Activated B cell treated with CpG ODN at 0.5 μM for 24 hours (primary cell): ENCODE measurements around the gene NKTR. TPM values are rescaled to one million over a fixed set of nuclear protein-coding genes. Genes with fewer than 3 reads are reported as not detected.

Experiments
- ATAC-seq: fragments of 200-7000 bp; cut with Tn5 transposase; one replicate; pipeline ENCODE4 v1.10.0; 2021; ENCODE audit warnings: low read depth, mild to moderate bottlenecking, moderate library complexity
- CTCF ChIA-PET: fragments of 350-600 bp; sonication (Branson Sonifier 250); formaldehyde crosslinking; loops from one replicate; lab custom pipeline; 2021; ENCODE audit warnings: antibody characterized with exemption; lab: Charles Lee
- POLR2A ChIA-PET: fragments of 350-600 bp; sonication (Branson Sonifier 250); formaldehyde crosslinking; loops from one replicate; lab custom pipeline; 2021; ENCODE audit warnings: antibody characterized with exemption; lab: Charles Lee
- DNase-seq: peaks from one replicate; pipeline ENCODE4 v3.0.0; 2022
- H3K27ac Mint-ChIP-seq: one replicate; pipeline ENCODE4 v1.8.0; 2020; ENCODE audit warnings: mixed read lengths
- H3K27me3 Mint-ChIP-seq: one replicate; pipeline ENCODE4 v1.8.0; 2021; ENCODE audit warnings: mixed read lengths
- H3K36me3 Mint-ChIP-seq: one replicate; pipeline ENCODE4 v1.8.0; 2021; ENCODE audit warnings: low read depth, mixed read lengths
- H3K4me1 Mint-ChIP-seq: one replicate; pipeline ENCODE4 v1.8.0; 2021; ENCODE audit warnings: mixed read lengths
- H3K4me3 Mint-ChIP-seq: one replicate; pipeline ENCODE4 v1.8.0; 2020; ENCODE audit warnings: mild to moderate bottlenecking, mixed read lengths
- H3K9me3 Mint-ChIP-seq: one replicate; pipeline ENCODE4 v1.8.0; 2020; ENCODE audit warnings: mixed read lengths
- intact Hi-C: fragments of 100-400 bp; cut with micrococcal nuclease; formaldehyde crosslinking; loops from one replicate; pipeline ENCODE4 v1.15.1; 2024
- total RNA-seq: library from RNA; stranded (reverse); gene quantifications from 2 replicates; pipeline ENCODE4 v1.2.3, GENCODE V29; 2022
- TF ChIP-seq, protein P1 (sequence below): fragments of 200-600 bp; IDR thresholded peaks from one replicate; pipeline ENCODE4 v1.8.0; 2022; ENCODE audit warnings: antibody characterized with exemption, mild to moderate bottlenecking

NKTR gene
- total RNA-seq, 1 donor from 2014 or later: 126 TPM

DNA sequence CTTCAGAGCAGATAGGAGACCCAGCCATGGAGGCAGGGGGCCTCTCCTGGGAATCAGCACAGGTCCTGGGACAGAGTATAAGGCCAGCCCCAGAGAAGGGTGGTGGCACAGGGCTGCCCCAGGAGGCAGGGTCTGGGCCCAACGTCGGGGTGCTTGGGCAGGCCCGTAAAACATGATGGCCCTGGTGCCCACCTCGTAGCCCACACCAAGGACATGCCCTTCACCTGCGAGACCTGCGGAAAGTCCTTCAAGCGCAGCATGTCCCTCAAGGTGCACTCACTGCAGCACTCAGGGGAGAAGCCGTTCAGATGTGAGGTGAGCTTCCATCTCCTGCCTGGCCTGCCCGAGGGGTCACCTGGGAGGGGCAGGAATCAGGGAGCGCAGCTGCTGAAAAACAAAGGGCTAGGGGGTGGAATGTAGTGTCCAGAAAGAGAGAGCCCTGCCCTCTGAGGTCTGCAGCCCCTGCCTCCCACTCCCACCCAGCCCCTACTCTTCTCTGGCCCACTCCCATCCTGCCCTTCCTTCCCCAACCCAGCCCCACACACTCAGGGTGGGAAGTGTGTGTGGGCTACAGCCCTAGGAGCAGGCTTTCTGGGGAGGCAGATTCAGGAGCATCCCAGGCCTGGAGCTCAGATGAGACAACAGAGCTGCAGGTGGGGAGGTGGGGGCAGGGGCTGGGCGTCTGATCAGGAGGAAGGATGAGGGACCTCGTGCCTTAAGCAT is 62.5 kb downstream of the NKTR start:
- TF ChIP-seq, protein P1, sequence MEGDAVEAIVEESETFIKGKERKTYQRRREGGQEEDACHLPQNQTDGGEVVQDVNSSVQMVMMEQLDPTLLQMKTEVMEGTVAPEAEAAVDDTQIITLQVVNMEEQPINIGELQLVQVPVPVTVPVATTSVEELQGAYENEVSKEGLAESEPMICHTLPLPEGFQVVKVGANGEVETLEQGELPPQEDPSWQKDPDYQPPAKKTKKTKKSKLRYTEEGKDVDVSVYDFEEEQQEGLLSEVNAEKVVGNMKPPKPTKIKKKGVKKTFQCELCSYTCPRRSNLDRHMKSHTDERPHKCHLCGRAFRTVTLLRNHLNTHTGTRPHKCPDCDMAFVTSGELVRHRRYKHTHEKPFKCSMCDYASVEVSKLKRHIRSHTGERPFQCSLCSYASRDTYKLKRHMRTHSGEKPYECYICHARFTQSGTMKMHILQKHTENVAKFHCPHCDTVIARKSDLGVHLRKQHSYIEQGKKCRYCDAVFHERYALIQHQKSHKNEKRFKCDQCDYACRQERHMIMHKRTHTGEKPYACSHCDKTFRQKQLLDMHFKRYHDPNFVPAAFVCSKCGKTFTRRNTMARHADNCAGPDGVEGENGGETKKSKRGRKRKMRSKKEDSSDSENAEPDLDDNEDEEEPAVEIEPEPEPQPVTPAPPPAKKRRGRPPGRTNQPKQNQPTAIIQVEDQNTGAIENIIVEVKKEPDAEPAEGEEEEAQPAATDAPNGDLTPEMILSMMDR: no peak
- ATAC-seq (no peak), DNase-seq (no peak)
- ChIA-PET POLR2A (interaction anchor here (0.6 to 2.2 kb wide), 5 partner anchors 8 to 72 kb away, joined by 3 to 9 read pairs (median 7); partner anchors contain the start of genes NKTR and SS18L2), CTCF (no interaction called here)
- H3K27me3 Mint-ChIP-seq: no peaks in the 10 kb centered on the region
- H3K4me3 Mint-ChIP-seq: no peak overlapping the region
- peaks cover 12% of the 10 kb centered on the region for H3K4me1 Mint-ChIP-seq
- H3K27ac Mint-ChIP-seq: no peak overlapping the region
- H3K36me3 Mint-ChIP-seq: no peaks in the 10 kb centered on the region
- H3K9me3 Mint-ChIP-seq: no peaks in the 10 kb centered on the region
- intact Hi-C loops: loop anchor here (5.0 kb wide), 1 partner anchor 79 kb away; no protein-coding TSS in a partner anchor

DNA sequence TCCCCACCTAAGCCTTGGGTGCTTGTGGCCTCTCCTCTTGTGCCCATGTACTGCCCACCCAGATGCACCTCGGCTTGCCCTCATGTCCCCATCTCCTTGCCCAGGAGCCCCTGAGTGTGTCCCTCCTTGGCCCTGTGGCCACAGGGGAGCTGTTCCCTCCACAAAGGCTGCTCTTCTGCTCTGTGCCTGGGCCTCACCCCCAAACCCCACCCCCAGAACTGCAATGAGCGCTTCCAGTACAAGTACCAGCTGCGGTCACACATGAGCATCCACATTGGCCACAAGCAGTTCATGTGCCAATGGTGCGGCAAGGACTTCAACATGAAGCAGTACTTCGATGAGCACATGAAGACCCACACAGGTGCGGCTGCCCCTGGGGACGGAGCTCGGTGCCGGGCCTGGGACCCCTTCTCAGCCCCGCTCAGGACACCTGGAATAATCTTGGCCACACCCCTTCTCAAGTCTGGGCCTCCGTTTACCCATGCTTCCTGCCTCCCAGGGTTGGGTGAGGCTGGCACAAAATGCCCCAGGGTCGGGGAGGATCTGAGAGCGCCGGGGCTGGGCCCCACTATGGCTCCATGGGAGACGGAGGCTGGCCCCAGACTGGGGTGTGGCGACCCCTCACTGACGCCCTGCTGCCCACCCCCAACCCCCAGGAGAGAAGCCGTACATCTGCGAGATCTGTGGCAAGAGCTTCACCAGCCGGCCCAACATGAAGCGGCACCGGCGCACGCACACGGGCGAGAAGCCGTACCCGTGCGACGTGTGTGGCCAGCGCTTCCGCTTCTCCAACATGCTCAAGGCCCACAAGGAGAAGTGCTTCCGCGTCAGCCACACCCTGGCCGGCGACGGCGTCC is 63.3 kb downstream of the NKTR start:
- Mint-ChIP-seq H3K4me1 (peaks cover 12% of the 10 kb centered on the region), H3K27ac (peak overlapping the region; percentile 80), H3K4me3 (peak overlapping the region; percentile 76), H3K36me3 (no peaks in the 10 kb centered on the region), H3K9me3 (no peaks in the 10 kb centered on the region), H3K27me3 (no peaks in the 10 kb centered on the region)
- TF ChIP-seq, protein P1: no peak
- intact Hi-C loops: loop anchor here (5.0 kb wide), 1 partner anchor 78 kb away; no protein-coding TSS in a partner anchor
- ChIA-PET POLR2A (interaction anchor here (0.6 to 2.2 kb wide), 6 partner anchors 9 to 82 kb away, joined by 3 to 9 read pairs (median 7); partner anchors contain the start of genes NKTR, SEC22C and SS18L2), CTCF (no interaction called here)
- DNase-seq (no peak), ATAC-seq (peak; percentile 76)

DNA sequence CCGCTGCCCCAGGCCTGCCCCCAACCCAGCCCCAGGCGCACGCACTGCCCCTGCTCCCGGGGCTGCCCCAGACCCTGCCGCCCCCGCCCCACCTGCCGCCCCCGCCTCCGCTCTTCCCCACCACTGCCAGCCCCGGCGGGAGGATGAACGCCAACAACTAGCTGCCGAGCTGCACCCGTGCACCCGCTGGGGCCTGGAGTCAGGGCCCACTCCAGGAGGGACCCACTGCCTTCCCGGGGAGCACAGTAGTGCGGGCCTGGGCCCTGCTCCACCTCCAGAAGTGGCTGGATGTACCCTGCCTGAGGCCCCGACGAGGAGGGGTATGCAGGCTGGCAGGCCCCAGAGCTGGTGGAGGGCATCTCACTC is 63.9 kb downstream of the NKTR start:
- Mint-ChIP-seq H3K9me3 (no peaks in the 10 kb centered on the region), H3K27ac (peak overlapping the region; percentile 80), H3K36me3 (no peaks in the 10 kb centered on the region), H3K4me3 (peak overlapping the region; percentile 76), H3K27me3 (no peaks in the 10 kb centered on the region), H3K4me1 (peaks cover 12% of the 10 kb centered on the region)
- DNase-seq (no peak), ATAC-seq (no peak)
- CTCF ChIA-PET: no interaction called here
- POLR2A ChIA-PET: interaction anchor here (1.0 to 2.2 kb wide), 5 partner anchors 10 to 82 kb away, joined by 4 to 9 read pairs (median 7); partner anchors contain the start of genes NKTR, SEC22C and SS18L2
- intact Hi-C loops: loop anchor here (5.0 kb wide), 1 partner anchor 78 kb away; no protein-coding TSS in a partner anchor
- TF ChIP-seq, protein P1: no peak

DNA sequence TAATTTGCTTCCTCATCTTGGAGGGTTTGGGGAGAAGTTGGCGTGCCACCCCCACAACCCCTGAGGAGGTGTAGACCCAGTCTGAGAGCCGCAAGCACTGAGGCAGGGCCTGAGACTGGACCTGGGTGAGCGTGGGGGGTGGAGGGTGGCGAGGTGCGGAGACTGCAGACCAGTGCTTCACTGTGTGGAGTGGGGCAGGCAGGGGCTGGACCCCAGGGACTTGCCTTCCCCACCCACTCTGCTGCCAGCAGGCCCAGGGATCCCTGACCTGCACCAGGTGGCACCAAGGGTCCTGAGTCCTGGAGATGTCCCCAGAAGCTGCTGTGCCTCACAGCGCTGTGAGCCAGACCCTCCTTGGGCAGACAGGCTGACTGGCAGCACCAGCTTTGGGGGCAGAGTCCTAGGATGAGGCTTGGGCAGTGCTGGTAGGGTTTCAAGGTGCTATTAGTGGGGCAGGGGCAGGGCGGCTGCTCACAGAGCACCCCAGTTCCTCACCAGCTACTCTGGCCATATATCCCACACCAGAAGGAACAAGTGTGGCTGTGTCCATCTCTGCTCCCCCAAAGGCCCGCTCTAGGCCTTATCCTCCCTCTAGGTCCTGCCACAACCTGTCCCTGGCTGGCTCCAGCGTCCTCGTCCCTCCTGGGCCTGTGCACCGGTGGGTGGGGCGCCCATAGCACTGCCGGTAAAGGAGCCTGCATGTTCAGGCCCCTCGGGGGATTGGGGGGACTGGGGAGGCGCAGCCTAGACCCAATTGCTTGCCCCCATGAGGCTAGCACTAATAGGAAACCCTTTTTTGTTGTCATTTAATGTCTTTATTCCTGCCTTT is 64.8 kb downstream of the NKTR start:
- Mint-ChIP-seq H3K4me3 (no peak overlapping the region), H3K9me3 (no peaks in the 10 kb centered on the region), H3K36me3 (no peaks in the 10 kb centered on the region), H3K4me1 (peaks cover 12% of the 10 kb centered on the region), H3K27me3 (no peaks in the 10 kb centered on the region), H3K27ac (no peak overlapping the region)
- intact Hi-C loops: loop anchor here (1.0 kb wide), 1 partner anchor 182 kb away; no protein-coding TSS in a partner anchor
- TF ChIP-seq, protein P1: no peak
- ChIA-PET POLR2A (interaction anchor here (2.0 to 2.2 kb wide), 2 partner anchors 13 to 75 kb away, joined by 7 read pairs; partner anchors contain the start of gene SS18L2), CTCF (no interaction called here)
- ATAC-seq: no peak
- no peak for DNase-seq
